HG03135 (cell line): ENCODE measurements around the gene PLOD2.

Experiments
- ATAC-seq: cut with Tn5 transposase; IDR thresholded peaks from one replicate; pipeline ENCODE4 v1.9.1; 2021; ENCODE audit warnings: mild to moderate bottlenecking, moderate library complexity; ENCODE audit not compliant: unreplicated experiment

The PLOD2 gene

GRCh38 chr3:146050691-146051090 lies 110.3 kb downstream of the PLOD2 start:
- ATAC-seq = no peak

- no peak for ATAC-seq
Measured at GRCh38 chr3:146047485-146047884, 113.5 kb downstream of the PLOD2 start.

GRCh38 chr3:146044046-146044445 lies 116.9 kb downstream of the PLOD2 start:
- ATAC-seq = no peak

GRCh38 chr3:146040630-146041029 lies 120.4 kb downstream of the PLOD2 start:
- no peak for ATAC-seq

- ATAC-seq = no peak
Measured at GRCh38 chr3:146037697-146038096, 123.3 kb downstream of the PLOD2 start.

- ATAC-seq = no peak
Measured at GRCh38 chr3:146036281-146036680, 124.7 kb downstream of the PLOD2 start.

GRCh38 chr3:146035366-146035765 lies 125.6 kb downstream of the PLOD2 start:
- no peak for ATAC-seq

GRCh38 chr3:146033950-146034349 lies 127.0 kb downstream of the PLOD2 start:
- ATAC-seq = no peak

GRCh38 chr3:146026547-146026946 lies 134.4 kb downstream of the PLOD2 start:
- no peak for ATAC-seq

GRCh38 chr3:146024260-146024659 lies 136.7 kb downstream of the PLOD2 start:
- ATAC-seq = no peak

- ATAC-seq = no peak
Measured at GRCh38 chr3:146020969-146021368, 140.0 kb downstream of the PLOD2 start.

GRCh38 chr3:146019508-146019907 lies 141.5 kb downstream of the PLOD2 start:
- ATAC-seq = no peak
